ENCODE measurements around the gene PDE6C.

PDE6C gene

GRCh38 chr10:93710333-93710909 lies 98.1 kb downstream of the PDE6C start:
- TF ChIP-seq CTCF (IDR thresholded peaks at IDR 0.05) = no peak

GRCh38 chr10:93711891-93712290 lies 99.6 kb downstream of the PDE6C start:
- TF ChIP-seq CTCF (IDR thresholded peaks at IDR 0.05) = no peak

- TF ChIP-seq CTCF (IDR thresholded peaks at IDR 0.05) = no peak
Measured at GRCh38 chr10:93712593-93712992, 100.3 kb downstream of the PDE6C start.

- no peak for TF ChIP-seq CTCF (IDR thresholded peaks at IDR 0.05)
Measured at GRCh38 chr10:93715345-93715744, 103.0 kb downstream of the PDE6C start.
